NCI-H82 treated with DMSO at 0.1 percent for 48 hours (cell line): Measurements from ENCODE around the gene PUM2.
A peak's percentile ranks its signal among the peaks of the same experiment; 100 is the strongest.

Source experiments
- DNase-seq: peaks from one replicate; lab custom pipeline; 2025; ENCODE audit not compliant: unreplicated experiment; lab: John Stamatoyannopoulos, UW

The PUM2 gene

DNA sequence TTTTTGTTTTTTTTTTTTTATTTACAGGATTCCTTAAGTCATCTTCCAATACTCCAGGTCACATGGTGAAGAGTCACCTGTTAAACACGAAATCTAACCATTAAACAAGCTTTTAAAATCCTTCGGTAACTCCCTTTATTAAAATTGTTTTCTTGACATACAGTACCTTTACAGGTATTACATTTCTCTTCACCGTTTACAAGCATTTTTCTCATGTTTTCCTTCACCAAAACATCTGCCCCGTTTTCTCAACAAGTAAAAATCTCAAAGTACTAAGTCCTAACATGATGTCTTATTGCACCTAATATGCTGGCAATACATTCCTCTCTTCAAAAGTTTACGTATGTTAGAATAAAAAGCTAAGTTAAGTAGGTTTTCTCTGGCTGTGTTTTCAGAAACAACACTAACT is 1.1 kb downstream of the PUM2 start:
- DNase-seq, result peak; percentile 21

DNA sequence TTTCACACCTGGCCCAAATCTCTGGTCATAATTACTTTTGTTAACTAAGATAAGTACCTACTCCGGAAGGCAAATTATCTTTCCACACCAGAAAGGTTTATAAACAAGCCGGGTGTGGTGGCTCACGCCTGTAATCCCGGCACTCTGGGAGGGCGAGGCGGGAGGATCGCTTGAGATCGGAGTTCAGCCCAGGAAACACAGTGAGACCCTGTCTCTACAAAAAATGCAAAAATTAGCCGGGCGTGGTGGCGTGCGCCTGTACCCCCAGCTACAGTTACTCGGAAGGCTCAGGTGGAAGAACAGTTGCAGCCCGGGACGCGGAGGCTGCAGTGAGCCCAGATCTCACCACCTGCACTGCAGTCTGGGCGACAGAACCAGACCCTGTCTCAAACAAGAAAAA is 2.1 kb downstream of the PUM2 start:
- no peak for DNase-seq

DNA sequence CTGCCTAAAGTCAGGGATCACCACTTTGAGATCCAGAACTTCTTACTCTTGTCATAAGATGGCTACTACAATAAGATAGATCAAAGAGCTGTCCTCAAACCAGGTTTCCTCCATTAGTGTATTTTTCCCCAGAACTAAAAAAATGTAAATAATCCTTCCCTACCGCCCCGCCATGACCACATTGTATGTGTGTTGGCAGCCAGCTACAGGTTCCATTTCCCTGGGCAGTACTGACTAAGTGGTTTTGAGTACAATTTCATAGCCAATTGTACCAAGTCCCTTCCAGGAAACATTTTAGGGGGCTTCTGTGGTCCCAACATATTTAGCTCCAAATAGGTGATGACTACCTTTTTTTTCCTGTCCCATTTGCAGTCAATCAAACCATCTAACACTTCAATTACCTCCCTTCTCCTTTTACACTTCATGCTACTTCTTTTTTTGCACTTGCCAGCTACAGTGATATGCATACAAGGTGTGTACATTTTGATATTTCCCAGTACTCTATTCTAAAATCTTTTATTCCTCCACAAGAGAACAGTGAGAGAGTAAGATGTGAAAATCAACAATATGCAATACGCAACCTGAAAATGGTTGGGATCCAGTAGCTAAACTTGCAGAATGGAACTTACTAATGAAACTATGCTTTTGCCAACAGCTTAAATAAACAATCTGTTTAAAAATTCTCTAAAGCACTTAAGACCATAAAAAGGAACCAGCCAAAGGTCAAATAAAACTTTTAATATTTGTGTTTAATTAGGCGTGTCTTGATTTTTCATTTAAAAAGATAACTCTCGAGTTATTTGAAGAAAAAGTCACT is 3.9 kb downstream of the PUM2 start:
- DNase-seq, result no peak

DNA sequence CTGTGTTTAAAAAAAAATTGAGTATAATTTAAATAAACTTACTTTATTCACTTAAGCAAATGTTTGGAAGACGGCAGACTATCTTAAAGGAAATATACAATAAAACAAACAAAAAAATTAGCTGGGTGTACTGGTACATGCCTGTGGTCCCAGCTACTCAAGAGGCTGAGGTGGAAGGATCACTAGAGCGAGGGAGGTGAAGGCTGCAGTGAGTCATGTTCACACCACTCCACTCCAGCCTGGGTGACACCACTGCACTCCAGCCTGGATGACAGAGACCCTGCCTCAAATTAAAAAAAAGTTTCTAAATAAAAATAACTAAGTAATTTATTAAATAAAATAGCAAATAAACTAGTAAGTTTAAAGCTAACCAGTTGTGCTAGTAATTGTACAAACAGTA is 7.5 kb downstream of the PUM2 start:
- DNase-seq, result no peak

DNA sequence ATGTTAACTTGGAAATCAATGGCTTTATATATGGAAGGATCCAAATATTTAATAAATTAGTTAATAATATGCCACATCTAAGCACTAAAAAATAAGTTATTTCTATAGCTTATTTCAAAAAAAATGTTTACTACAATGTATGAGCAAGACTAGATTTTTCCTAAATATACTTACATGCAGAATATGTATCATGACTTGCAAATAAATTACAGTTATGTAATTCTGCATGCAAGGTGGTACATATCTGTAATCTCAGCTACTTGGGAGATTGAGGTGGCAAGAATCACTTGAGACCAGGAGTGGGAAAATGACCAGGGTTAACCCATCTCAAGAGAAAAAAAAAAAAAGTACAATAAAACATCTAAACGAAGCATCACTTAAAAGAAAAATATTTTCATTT is 11.6 kb downstream of the PUM2 start:
- no peak for DNase-seq

DNA sequence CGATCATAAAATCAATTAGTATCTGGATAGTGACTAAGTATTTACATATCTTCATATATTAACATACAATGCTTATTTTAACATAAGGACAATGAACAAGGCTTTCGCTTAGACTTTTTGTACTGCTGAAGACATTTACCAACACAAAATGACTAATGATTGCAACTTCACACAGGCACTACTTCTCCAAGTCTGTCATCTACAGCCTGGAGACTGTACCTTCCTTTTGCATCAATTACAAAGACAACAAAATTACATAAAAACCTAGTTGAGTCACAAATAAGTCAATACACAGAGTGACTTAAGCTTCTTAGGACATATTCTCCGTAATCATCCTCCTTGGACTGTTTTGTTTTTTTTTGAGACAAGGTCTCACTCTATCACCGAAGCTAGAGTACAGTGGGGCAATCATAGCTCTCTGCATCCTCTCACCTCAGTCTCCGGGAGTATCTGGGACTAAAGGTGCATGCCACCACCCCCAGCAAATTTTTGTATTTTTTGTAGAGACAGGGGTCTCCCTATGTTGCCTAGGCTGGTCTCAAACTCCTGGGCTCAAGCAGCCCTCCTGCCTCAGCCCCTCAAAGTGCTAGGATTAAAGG is 15.9 kb downstream of the PUM2 start:
- no peak for DNase-seq

DNA sequence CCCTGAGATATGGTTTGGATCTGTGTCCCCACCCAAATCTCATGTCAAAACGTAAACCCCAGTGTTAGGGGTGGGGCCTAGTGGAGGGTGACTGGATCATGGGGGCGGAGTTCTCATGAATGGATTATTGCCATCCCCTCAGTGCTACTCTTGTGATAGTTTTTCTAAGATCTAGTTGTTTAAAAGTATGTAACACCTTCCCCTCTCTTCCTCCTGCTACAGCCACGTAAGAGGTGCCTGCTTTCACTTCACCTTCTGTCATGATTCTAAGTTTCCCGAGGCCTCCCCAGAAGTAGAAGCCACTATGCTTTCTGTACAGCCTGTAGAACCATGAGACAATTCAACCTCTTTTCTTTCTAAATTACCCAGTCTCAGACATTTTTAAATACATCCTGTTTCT is 16.9 kb downstream of the PUM2 start:
- no peak for DNase-seq

DNA sequence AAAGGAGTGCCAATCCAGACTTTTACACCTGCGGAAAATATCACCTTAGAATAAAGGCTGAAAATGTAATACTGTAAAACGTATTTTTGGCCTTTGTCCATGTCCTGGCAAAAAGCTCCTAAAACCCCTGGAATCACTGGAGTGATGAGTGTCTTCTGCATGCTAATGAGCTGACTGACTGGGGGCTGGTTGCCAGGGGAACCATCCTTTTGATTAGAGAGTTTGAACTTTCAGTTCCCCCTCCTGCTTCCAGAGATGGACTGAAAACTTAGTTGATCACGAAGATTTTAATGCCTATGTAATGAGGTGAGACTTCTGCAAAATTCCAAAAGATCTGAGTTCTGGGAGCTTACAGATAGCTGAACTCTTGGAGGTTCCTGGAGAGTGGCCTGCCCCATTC is 20.5 kb downstream of the PUM2 start:
- DNase-seq, result no peak

DNA sequence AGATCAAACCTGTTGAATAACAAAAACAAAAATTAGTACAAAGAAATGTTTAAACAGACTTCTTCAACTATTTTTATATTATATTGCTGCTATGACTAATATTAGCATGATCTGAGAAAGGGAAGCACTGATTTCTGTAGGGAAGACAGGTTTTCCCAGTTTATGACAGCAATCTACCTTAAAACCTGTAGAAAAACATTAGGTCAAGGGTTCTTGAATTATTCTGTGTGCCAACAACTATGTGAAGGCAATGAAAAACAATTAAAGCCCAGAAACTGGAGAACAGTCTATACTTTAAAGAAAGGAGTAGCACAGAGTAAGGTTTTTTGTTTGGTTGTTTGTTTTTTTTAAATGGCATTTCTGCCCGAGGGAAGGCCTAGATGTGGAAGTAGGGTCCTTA is 23.3 kb downstream of the PUM2 start:
- DNase-seq, result no peak

DNA sequence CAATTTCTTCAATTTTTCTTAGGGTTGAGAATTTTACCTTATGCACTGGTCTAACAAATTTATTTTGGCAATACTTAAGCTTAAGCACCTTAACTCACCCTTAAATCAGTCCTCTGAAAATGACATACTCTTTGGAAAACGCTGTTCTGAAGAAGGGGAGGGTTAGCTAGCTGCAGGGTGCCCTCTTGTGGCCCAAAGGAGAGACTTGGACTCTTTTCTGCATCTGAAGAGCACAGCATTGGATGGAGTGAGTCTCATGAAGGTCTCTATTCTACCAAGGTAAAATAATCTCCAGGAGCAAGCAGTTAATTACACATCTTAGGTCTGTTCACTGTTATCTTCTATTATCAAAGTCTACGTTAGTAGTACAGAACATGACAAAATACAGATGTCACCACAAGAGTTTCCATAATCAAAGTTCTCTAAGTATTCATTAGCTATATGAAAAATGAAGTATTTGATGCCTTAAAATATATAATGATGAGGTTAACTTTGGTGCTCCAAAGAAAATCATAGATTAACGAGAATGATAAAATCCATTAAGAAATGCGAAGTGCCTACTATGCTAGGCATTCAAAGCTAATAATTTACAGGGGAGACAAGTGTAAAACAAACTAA is 24.4 kb downstream of the PUM2 start:
- no peak for DNase-seq

DNA sequence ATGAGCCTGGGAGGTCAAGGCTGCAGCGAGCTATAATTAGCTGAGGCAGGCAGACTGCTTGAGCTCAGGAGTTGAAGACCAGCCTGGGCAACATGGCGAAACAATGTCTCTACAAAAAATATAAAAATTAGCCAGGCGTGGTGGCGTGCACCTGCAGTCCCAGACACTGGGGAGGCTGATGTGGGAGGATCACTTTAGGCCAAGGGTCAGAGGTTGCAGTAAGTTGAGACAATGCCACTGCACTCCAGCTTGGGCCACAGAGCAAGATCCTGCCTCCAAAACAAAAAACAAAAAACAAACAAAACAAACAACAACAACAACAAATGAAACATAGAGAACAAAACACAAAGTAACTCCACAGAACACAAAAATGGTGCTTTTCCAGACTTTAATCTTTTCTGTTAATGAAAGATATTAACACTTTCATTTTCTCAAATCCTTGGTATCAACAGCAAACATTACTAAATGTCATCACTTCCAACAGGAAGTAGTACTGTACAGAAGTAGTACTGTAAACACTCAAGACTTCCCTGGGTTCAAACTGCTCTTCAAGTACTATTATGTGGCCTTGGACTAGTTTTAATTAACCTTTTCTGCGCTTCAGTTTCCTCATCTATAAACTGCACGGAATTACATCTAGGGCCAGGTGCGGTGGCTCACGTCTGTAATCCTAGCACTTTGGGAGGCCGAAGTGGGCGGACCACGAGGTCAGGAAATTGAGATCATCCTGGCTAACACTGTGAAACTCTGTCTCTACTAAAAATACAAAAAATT is 27.9 kb downstream of the PUM2 start:
- DNase-seq, result no peak

DNA sequence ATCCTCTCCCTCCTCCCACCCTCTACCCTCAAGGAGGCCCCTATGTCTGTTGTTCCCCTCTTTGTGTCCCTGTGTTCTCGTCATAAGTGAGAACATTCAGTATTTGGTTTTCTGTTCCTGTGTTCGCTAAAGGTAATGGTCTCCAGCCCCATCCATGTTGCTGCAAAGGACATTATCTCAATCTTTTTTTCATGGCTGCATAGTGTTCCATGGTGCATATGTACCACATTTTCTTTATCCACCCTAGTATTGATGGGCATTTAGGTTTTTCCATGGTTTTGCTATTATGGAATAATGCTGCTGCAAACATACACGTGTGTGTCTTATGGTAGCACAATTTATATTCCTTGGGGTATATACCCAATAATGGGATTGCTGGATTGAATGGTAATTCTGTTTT is 33.0 kb downstream of the PUM2 start:
- DNase-seq, result no peak

DNA sequence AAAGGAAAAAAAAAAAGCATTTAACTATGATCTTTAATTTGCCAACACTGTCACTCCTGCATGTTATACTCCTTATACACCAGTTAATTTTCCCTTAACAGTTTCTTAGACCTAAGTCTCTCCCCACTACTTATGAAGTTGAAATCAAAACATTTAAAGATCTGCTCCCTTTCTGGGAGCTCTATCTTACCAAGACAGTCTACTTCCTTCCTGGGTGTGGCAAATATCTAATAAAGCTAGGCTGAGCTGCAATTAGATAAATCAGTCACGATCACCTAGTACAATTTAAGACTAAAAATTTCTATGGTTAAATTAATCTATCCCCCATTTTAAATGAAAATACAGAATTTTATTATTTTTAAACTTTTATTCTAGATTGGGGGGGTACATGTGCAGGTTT is 33.4 kb downstream of the PUM2 start:
- no peak for DNase-seq

DNA sequence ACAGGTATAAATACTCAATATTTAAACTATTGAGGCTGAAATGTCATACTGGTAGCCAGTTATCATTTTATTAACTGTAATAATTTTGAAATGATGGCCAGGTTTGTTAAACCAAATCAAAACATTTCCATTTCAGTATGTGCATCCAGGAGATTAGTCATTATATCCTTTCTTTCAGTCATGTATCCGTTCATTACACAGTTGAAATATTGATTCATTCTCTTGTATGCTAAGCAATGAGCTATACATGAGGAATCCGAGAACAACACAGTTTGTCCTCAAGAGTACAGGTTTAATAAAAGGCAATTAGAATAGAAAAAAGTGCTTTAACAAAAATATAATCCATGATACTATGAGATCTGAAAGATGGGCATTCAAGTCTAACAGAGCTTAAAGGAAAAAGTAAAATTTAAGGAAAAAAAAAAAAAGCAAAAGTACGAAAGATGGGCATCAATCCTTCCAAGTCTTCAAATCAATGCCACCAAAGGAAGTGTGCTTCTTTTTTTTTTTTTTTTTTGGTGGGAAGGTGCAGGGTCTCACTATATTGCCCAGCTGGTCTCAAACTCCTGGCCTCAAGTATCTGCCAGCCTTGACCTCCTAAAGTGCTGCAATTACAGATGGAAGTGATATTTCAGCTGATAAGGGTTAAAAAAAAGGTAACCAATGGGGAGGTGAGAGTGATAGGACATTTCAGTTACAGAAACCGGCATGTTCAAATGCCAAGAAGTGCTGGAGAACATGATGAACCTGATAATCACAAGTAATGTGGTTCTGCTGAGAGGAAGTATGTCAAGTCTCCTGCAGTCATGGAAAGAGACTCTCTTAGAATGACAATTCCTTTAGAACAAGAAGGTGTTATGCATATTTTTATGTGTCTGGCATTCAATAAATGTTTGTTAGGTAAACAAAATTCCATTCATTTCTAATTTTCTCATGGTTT is 35.8 kb downstream of the PUM2 start:
- no peak for DNase-seq

DNA sequence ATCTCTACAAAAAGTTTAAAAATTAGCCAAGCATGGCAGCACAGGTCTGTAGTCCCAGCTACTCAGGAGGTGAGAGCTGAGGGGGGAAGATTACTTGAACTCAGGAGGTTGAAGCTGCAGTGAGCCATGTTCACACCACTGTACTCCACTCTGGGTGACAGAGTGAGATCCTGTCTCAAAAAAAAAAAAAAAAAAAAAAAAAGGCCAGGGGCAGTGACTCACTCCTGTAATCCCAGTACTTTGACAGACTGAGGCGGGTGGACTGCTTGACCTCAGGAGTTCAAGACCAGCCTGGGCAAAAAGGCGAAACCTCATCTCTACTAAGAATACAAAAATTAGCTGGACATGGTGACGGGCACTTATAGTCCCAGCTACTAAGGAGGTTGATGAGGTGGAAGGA is 37.0 kb downstream of the PUM2 start:
- no peak for DNase-seq

DNA sequence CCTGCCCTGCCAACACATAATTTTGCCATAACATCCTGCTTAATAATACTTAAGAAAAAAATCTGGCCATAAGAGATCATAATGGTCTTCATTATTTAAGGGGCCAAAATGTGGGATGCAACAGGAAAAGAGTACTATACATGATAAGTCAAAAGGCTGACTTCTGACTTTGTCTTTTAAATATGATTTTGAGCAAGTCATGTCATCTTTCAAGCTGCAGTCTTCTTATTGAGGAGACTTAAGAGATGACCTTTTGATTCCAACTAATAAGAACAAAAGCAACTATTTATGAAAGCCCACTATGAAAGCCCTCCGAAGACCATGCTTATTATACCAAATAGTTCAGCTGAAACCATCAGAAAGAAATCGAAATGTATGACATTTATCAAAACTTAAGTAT is 41.6 kb downstream of the PUM2 start:
- DNase-seq, result no peak

DNA sequence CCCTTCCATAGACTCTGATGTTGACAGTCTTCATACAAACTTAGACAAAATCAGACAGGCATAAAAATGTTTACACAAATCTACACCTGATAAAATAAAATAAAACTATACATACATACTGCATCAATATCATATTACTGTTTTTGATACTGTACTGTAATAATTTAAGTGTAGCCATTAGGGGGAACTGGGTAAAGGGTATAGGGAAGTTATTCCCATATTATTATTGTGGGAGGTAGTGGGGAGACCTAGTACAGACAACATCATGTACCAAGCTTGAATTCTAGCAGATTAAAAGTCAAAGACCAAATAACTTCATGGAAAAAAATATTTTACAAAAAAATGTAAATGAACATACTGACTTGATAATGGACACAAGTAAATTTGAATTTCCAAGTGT is 43.3 kb downstream of the PUM2 start:
- DNase-seq, result no peak

DNA sequence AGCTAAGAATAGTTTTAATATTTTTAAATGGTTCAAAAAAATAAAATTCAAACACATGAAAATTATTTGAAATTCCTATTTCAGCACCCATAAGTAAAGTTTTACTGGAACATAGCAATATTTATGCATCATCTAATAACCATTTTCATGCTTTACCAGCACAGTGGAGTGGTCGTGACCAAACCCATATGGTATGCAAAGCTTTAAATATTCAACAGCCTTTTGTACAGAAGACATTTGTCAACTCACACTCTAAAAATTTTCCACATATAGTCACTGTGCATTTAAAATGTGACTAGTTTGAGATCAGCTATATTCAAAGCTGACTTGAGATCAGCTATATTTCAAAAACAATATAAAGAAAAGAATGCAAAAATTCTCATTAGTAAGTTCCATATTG is 46.2 kb downstream of the PUM2 start:
- DNase-seq, result no peak

DNA sequence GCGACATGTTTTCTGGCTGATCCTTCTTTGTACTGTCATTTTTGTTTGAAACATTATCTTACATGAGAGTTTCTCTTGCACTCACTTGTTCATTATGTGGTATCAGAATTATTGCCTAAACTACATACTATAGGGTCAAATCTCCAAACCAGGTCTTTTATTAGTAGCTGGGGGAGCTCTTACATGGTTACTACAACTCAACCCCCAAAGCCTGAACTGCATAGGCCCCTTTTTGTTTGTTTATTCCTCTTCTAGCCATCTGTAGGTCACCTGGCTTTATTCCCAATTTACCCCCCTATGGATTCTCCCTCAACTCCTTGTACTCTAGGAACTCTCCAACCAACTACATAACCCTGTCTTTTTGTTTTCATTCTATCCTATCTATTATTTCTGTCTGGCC is 46.7 kb downstream of the PUM2 start:
- no peak for DNase-seq

DNA sequence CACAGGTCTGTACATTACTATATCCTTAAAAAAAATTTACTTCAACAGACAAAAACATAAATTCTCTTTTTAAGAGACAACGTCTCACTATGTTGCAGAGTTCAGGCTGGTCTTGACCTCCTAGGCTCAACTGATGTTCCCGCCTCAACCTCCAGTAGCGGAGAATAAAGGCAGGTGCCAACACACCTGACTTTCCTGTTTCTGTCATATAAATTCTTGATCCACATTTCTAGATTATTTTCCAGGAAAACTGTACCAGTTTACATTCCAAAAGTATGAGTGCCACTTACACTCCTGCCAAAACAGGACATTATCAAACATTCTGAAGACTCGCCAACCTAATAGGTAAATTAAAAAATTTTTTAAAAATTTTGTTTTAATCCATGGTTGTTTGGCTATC is 48.6 kb downstream of the PUM2 start:
- no peak for DNase-seq

DNA sequence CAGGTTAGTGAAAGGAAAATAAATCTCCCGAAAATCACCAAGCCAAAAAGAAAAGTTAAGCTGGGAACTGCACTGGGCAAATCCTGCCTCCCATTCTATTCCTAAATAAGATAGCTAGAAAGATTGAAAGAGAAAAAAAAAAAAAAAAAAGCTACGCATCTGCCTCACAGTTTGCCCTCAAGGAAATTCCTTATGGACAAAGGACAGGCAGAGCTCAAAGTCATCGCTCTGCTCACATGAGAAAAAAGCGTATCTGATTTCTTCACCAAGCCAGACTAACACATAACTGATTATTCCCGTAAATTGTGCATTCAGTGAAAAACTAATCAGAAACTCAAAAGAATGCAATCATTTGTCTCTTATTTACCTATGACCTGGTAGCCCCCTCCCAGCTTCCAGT is 50.0 kb downstream of the PUM2 start:
- no peak for DNase-seq
